WERI-Rb-1 (cell line): ENCODE measurements around the gene CNFN.

Experiments used
- DNase-seq: peaks from one replicate; pipeline ENCODE4 v3.0.0-alpha.2; 2020
- H3K27ac ChIP-seq: fragments of 250-450 bp; sonication (Bioruptor Pico); 2 replicates; pipeline ENCODE4 v1.5.1; 2020; ENCODE audit warnings: mild to moderate bottlenecking, moderate library complexity
- H3K27me3 ChIP-seq: fragments of 250-450 bp; sonication (Bioruptor Pico); 2 replicates; pipeline ENCODE4 v1.5.1; 2021; ENCODE audit warnings: mild to moderate bottlenecking, low read depth, moderate library complexity; ENCODE audit not compliant: insufficient read depth, severe bottlenecking
- H3K36me3 ChIP-seq: fragments of 250-450 bp; sonication (Bioruptor Pico); 2 replicates; pipeline ENCODE4 v1.5.1; 2020; ENCODE audit warnings: mild to moderate bottlenecking, moderate library complexity
- H3K4me3 ChIP-seq: 2 replicates; pipeline ENCODE4 v1.5.1; 2011; ENCODE audit warnings: low read depth, mild to moderate bottlenecking, control low read depth, low read length
- H3K9me3 ChIP-seq: fragments of 250-450 bp; sonication (Bioruptor Pico); 2 replicates; pipeline ENCODE4 v1.5.1; 2021; ENCODE audit warnings: mild to moderate bottlenecking, moderate library complexity; ENCODE audit not compliant: severe bottlenecking
- CTCF ChIP-seq: IDR thresholded peaks from 2 replicates; pipeline ENCODE4 v1.5.1; 2011; ENCODE audit warnings: low read depth, mild to moderate bottlenecking, control low read depth, inconsistent platforms, low read length

CNFN gene

GRCh38 chr19:42392165-42392564 is 2.1 kb upstream of the CNFN start:
- no peaks in the 10 kb centered on the region for H3K9me3 ChIP-seq
- H3K4me3 ChIP-seq, result no peak overlapping the region
- no peaks in the 10 kb centered on the region for H3K27me3 ChIP-seq
- H3K27ac ChIP-seq, result no peak overlapping the region
- no peaks in the 10 kb centered on the region for H3K36me3 ChIP-seq
- no peak for TF ChIP-seq CTCF
- DNase-seq, result no peak

GRCh38 chr19:42388851-42389489 is 1.1 kb downstream of the CNFN start:
- no peak overlapping the region for H3K4me3 ChIP-seq
- H3K9me3 ChIP-seq, result no peaks in the 10 kb centered on the region
- H3K27ac ChIP-seq, result no peak overlapping the region
- TF ChIP-seq CTCF, result no peak
- H3K27me3 ChIP-seq, result no peaks in the 10 kb centered on the region
- H3K36me3 ChIP-seq, result no peaks in the 10 kb centered on the region
- DNase-seq, result no peak

GRCh38 chr19:42386974-42387707 is 3.0 kb downstream of the CNFN start:
- no peaks in the 10 kb centered on the region for H3K27me3 ChIP-seq
- H3K36me3 ChIP-seq, result no peaks in the 10 kb centered on the region
- no peaks in the 10 kb centered on the region for H3K9me3 ChIP-seq
- DNase-seq, result peak; percentile 89
- peak overlapping the region; percentile 84 for H3K27ac ChIP-seq
- H3K4me3 ChIP-seq, result peak overlapping the region; percentile 71
- peak; percentile 66 for TF ChIP-seq CTCF

- H3K36me3 ChIP-seq, result no peaks in the 10 kb centered on the region; the same call in 1 of the 2 replicates
- H3K4me3 ChIP-seq, result no peak overlapping the region
- H3K27me3 ChIP-seq, result no peaks in the 10 kb centered on the region
Measured at GRCh38 chr19:42380155-42380554, 9.9 kb downstream of the CNFN start.

GRCh38 chr19:42378225-42379215 is 11.6 kb downstream of the CNFN start:
- Histone ChIP-seq H3K36me3 (peaks cover 4% of the 10 kb centered on the region; the same call in 1 of the 2 replicates), H3K4me3 (no peak overlapping the region), H3K27me3 (no peaks in the 10 kb centered on the region), H3K27ac (no peak overlapping the region), H3K9me3 (no peaks in the 10 kb centered on the region)
- no peak for TF ChIP-seq CTCF
- DNase-seq, result no peak

More at GRCh38 chr19:42380155-42380554, 9.9 kb downstream of the CNFN start:
- no peak for DNase-seq
- no peak overlapping the region for H3K27ac ChIP-seq
- H3K9me3 ChIP-seq, result no peaks in the 10 kb centered on the region
- TF ChIP-seq CTCF, result no peak
